Right lobe of liver (tissue), 6 donors: ENCODE measurements around the gene CYP4Z1. TPM values are rescaled to one million over a fixed set of nuclear protein-coding genes. Genes with fewer than 3 reads are reported as not detected.
A peak's percentile ranks its signal among the peaks of the same experiment; 100 is the strongest.
"Not testable (repeated sequence)": the region's sequence is repeated elsewhere in the genome, so short reads cannot be mapped to it uniquely, and the experiment has no call there.

ENCODE experiments used
- ATAC-seq, 4 donors: fragments of 200-7000 bp; cut with Tn5 transposase; one replicate each; pipeline ENCODE4 v1.9.1; 2020; ENCODE audit warnings: mild to moderate bottlenecking in 4 of 4, moderate library complexity in 4 of 4
- DNase-seq, 3 donors: peaks; one replicate each; pipeline ENCODE4 v3.0.0-alpha.2; 2020
- H3K27ac ChIP-seq, 3 donors: fragments of 200-600 bp; one replicate each; pipeline ENCODE4 v1.8.0; 2022
- H3K27me3 ChIP-seq, 2 donors: fragments of 200-600 bp; one replicate each; pipeline ENCODE4 v1.8.0; 2022
- H3K36me3 ChIP-seq, 4 donors: fragments of 200-600 bp; sonication (generic) in 1 of 4; one replicate each; pipeline versions ENCODE4 v1.5.1 to v1.8.0; 2017 to 2022; ENCODE audit warnings: control low read depth in 1 of 4
- H3K4me1 ChIP-seq, 4 donors: fragments of 200-600 bp; sonication (generic) in 1 of 4; one replicate each; pipeline versions ENCODE4 v1.5.1 to v1.8.0; 2017 to 2022; ENCODE audit warnings: control low read depth in 1 of 4
- H3K4me3 ChIP-seq, 3 donors: fragments of 200-600 bp; one replicate each; pipeline ENCODE4 v1.8.0; 2022
- H3K9me3 ChIP-seq, 4 donors: fragments of 200-600 bp; sonication (generic) in 1 of 4; one replicate each; pipeline versions ENCODE4 v1.5.1 to v1.8.0; 2017 to 2022; ENCODE audit warnings: control low read depth in 1 of 4
- CTCF ChIP-seq, 4 donors: fragments of 200-600 bp in 3 of 4; fragments of 450-650 bp in 1 of 4; IDR thresholded peaks; one replicate each; pipeline versions ENCODE4 v1.5.1 to v1.8.0; 2016 to 2022; ENCODE audit warnings: antibody characterized with exemption in 4 of 4, mild to moderate bottlenecking in 2 of 4
- POLR2A ChIP-seq: fragments of 450-650 bp; IDR thresholded peaks from one replicate; pipeline ENCODE4 v1.6.1; 2017; ENCODE audit warnings: antibody characterized with exemption, mild to moderate bottlenecking
- WGBS: methylation state at CpG from one replicate; pipeline ENCODE4 v1.1.6; 2018; ENCODE audit warnings: low coverage, low lambda C conversion rate; ENCODE audit not compliant: insufficient coverage; ENCODE audit errors: missing lambda C conversion rate; 5-methylcytosine and 5-hydroxymethylcytosine counted together
- intact Hi-C, 2 donors: fragments of 100-400 bp; cut with DNase I; formaldehyde crosslinking; loops; one replicate each; pipeline versions ENCODE4 v1.11.2 to v1.14.1; 2022
- total RNA-seq, 6 experiments: library from RNA; depleted of rRNA in 2 of 6; stranded (reverse); fragments of >200 nt in 2 of 6; fragmentation: NEBNext Ultra II Directional in 3 of 6; extraction: Animal tissue kit (Norgen Biotek cat#: 25700) in 3 of 6; gene quantifications; one replicate each; pipeline versions ENCODE4 v1.1.0 to v1.2.4, GENCODE V29; 2016 to 2023
- donor health status: DM: no; HTN: yes; CAD: no.
- donor health status: DM: no; HTN: no; CAD: no.
- donor health status: DM: no; HTN: no; CAD: no.
- donor health status: DM: no; HTN: yes; CAD: no.
- donor health status: DM: no; HTN: yes; CAD: no.

The CYP4Z1 gene
- total RNA-seq, 6 experiments from 2014 or later, result 0.30 to 0.64 (median 0.39) TPM; not detected in 2

- no peaks in the 10 kb centered on the region for H3K36me3 ChIP-seq
- H3K4me3 ChIP-seq, result no peak overlapping the region
- DNase-seq, result no peak
- TF ChIP-seq CTCF (IDR thresholded peaks at IDR 0.05), result no peak
- 100% methylated on average over 1 of the region's 1 CpG for WGBS
- H3K27me3 ChIP-seq, result no peaks in the 10 kb centered on the region
- peaks cover 0 to 27% (median 12%) of the 10 kb centered on the region in 4 donors for H3K4me1 ChIP-seq
- peak overlapping the region in 2 of 3 donors; percentile 56 to 75 for H3K27ac ChIP-seq
- no peaks in the 10 kb centered on the region for H3K9me3 ChIP-seq
- intact Hi-C loops, result no loop called here
- peak; percentile 4 to 37 (median 6) for ATAC-seq
These were observed 61.2 kb downstream of the CYP4Z1 start for GRCh38 chr1:47128221-47128620.

GRCh38 chr1:47128854-47129253 is 61.8 kb downstream of the CYP4Z1 start:
- H3K4me3 ChIP-seq, intact Hi-C loops, H3K9me3 ChIP-seq, H3K36me3 ChIP-seq, H3K27me3 ChIP-seq: not testable (repeated sequence)
- DNase-seq (peak; percentile 65 to 92 (median 84)), ATAC-seq (peak; percentile 99 to 100 (median 100))
- H3K4me1 ChIP-seq, result peaks cover 0 to 27% (median 12%) of the 10 kb centered on the region in 4 donors
- WGBS, result 20% methylated on average over 2 of the region's 2 CpGs
- peak overlapping the region in 2 of 3 donors; percentile 56 to 75 for H3K27ac ChIP-seq

- DNase-seq, H3K4me3 ChIP-seq, intact Hi-C loops, H3K9me3 ChIP-seq, H3K27me3 ChIP-seq, H3K36me3 ChIP-seq: not testable (repeated sequence)
- peak in 1 of 4 donors; percentile 19 for ATAC-seq
- peaks cover 0 to 27% (median 12%) of the 10 kb centered on the region in 4 donors for H3K4me1 ChIP-seq
- peak overlapping the region in 2 of 3 donors; percentile 13 to 47 for H3K27ac ChIP-seq
- 45% methylated on average over 6 of the region's 8 CpGs for WGBS
These were observed 62.6 kb downstream of the CYP4Z1 start for GRCh38 chr1:47129489-47130230.

- ATAC-seq, intact Hi-C loops, DNase-seq, H3K9me3 ChIP-seq, H3K4me3 ChIP-seq, H3K36me3 ChIP-seq, H3K27ac ChIP-seq, H3K27me3 ChIP-seq: not testable (repeated sequence)
- peaks cover 0 to 34% (median 17%) of the 10 kb centered on the region in 4 donors for H3K4me1 ChIP-seq
- 97% methylated on average over 3 of the region's 3 CpGs for WGBS
These were observed 65.6 kb downstream of the CYP4Z1 start for GRCh38 chr1:47132665-47133064.

GRCh38 chr1:47137198-47137597 is 70.2 kb downstream of the CYP4Z1 start, which contains the start of gene CYP4A22:
TSS of gene CYP4A22 (plus strand) at chr1:47137441. CDS start at chr1:47137486, 45 bp downstream.
- Histone ChIP-seq H3K4me3 (peak within 1 kb of the TSS in 1 of 3 donors; percentile 60), H3K27me3 (no peaks in the 10 kb centered on the region), H3K4me1 (peaks cover 0 to 15% (median 3%) of the 10 kb centered on the region in 4 donors), H3K27ac (peak within 1 kb of the TSS in 2 of 3 donors; percentile 24 to 84), H3K9me3 (no peaks in the 10 kb centered on the region), H3K36me3 (peaks cover 0 to 15% (median 0%) of the 10 kb centered on the region in 4 donors)
- TF ChIP-seq POLR2A (no peak), CTCF (IDR thresholded peaks at IDR 0.05) (no peak)
- intact Hi-C loops, result no loop called here
- DNase-seq (peak in 2 of 3 donors; percentile 24 to 84), ATAC-seq (peak; percentile 73 to 88 (median 82))
- WGBS, result 10% methylated on average over 2 of the region's 4 CpGs
